PC-3 (cell line): Measurements from ENCODE around the gene IL10. TPM values are rescaled to one million over a fixed set of nuclear protein-coding genes. Genes with fewer than 3 reads are reported as not detected.

Experiments
- ATAC-seq: fragments of 200-7000 bp; cut with Tn5 transposase; 2 replicates; pipeline ENCODE4 v1.9.1; 2020; ENCODE audit warnings: mild to moderate bottlenecking, moderate library complexity
- BruUV-seq: library from RNA; stranded (reverse); fragments of 400-500 nt; replicated peaks from 2 replicates; lab custom pipeline; 2021; lab: Mats Ljungman, UMichigan
- CTCF ChIA-PET: fragments of 300-600 bp; sonication (Branson Sonifier 250); formaldehyde crosslinking; loops from one replicate; lab custom pipeline; 2022; ENCODE audit warnings: antibody characterized with exemption; lab: Charles Lee
- POLR2A ChIA-PET: fragments of 300-600 bp; sonication (Branson Sonifier 250); formaldehyde crosslinking; loops from one replicate; lab custom pipeline; 2022; ENCODE audit warnings: antibody characterized with exemption; ENCODE audit not compliant: unreplicated experiment; lab: Charles Lee
- DNase-seq: peaks from one replicate; pipeline ENCODE4 v3.0.0-alpha.2; 2015
- H2AFZ ChIP-seq: fragments of 300-600 bp; sonication (generic); 2 replicates; pipeline ENCODE4 v1.6.0; 2016; ENCODE audit warnings: antibody characterized with exemption, low read length
- H3F3A ChIP-seq: fragments of 300-600 bp; sonication (generic); one replicate; pipeline ENCODE4 v1.6.0; 2017; ENCODE audit warnings: antibody characterized with exemption, low read length, control low read depth, mild to moderate bottlenecking; ENCODE audit not compliant: unreplicated experiment
- H3K27ac ChIP-seq: fragments of 300-600 bp; sonication (generic); 2 replicates; pipeline ENCODE4 v1.5.1; 2016; ENCODE audit warnings: mild to moderate bottlenecking, low read length
- H3K27me3 ChIP-seq: fragments of 300-600 bp; sonication (generic); 2 replicates; pipeline ENCODE4 v1.6.1; 2016; ENCODE audit warnings: low read length, mixed read lengths
- H3K36me3 ChIP-seq: fragments of 300-600 bp; sonication (generic); 2 replicates; pipeline ENCODE4 v1.6.1; 2016; ENCODE audit warnings: low read depth, mixed run types, low read length, mixed read lengths
- H3K4me1 ChIP-seq: fragments of 300-600 bp; sonication (generic); 2 replicates; pipeline ENCODE4 v1.5.1; 2016; ENCODE audit warnings: low read length; ENCODE audit not compliant: insufficient read depth
- H3K4me2 ChIP-seq: fragments of 300-600 bp; sonication (generic); 2 replicates; pipeline ENCODE4 v1.6.0; 2016; ENCODE audit warnings: low read length
- H3K4me3 ChIP-seq: fragments of 300-600 bp; sonication (generic); 2 replicates; pipeline ENCODE4 v1.5.1; 2016; ENCODE audit warnings: mild to moderate bottlenecking, low read length, mixed read lengths
- H3K79me2 ChIP-seq: fragments of 300-600 bp; sonication (generic); 2 replicates; pipeline ENCODE4 v1.6.1; 2017; ENCODE audit warnings: low read length, mixed read lengths
- H3K9ac ChIP-seq: fragments of 300-600 bp; sonication (generic); 2 replicates; pipeline ENCODE4 v1.6.0; 2016; ENCODE audit warnings: mild to moderate bottlenecking, low read length
- H3K9me2 ChIP-seq: fragments of 300-600 bp; sonication (generic); replicated peaks from 2 replicates; pipeline ENCODE4 v1.6.1; 2016; ENCODE audit warnings: mixed run types, low read length, mixed read lengths
- H3K9me3 ChIP-seq: fragments of 300-600 bp; sonication (generic); 2 replicates; pipeline ENCODE4 v1.6.1; 2016; ENCODE audit warnings: low read length, mixed read lengths
- H4K20me1 ChIP-seq: fragments of 300-600 bp; sonication (generic); 2 replicates; pipeline ENCODE4 v1.6.1; 2016; ENCODE audit warnings: low read length, mixed read lengths
- EZH2 ChIP-seq: fragments of 300-600 bp; sonication (generic); IDR thresholded peaks from one replicate; pipeline ENCODE4 v1.6.1; 2017; ENCODE audit warnings: antibody characterized with exemption, mild to moderate bottlenecking, low read length; ENCODE audit not compliant: unreplicated experiment
- EZH2phosphoT487 ChIP-seq: fragments of 300-600 bp; sonication (generic); IDR thresholded peaks from 2 replicates; pipeline ENCODE4 v1.6.1; 2018; ENCODE audit warnings: mild to moderate bottlenecking, antibody characterized with exemption, low read length, borderline replicate concordance
- intact Hi-C: fragments of 100-400 bp; cut with micrococcal nuclease; formaldehyde crosslinking; loops from 2 replicates; pipeline ENCODE4 v1.9.0; 2023
- total RNA-seq: library from RNA; depleted of rRNA; stranded (reverse); fragments of >200 nt; gene quantifications from 2 replicates; pipeline ENCODE4 v1.2.3, GENCODE V29; 2014
- TF ChIP-seq, protein P1 (sequence below): fragments of 300-600 bp; sonication (generic); conservative IDR thresholded peaks from 2 replicates; pipeline ENCODE4 v1.5.1; 2017; ENCODE audit warnings: antibody characterized with exemption, low read depth, mild to moderate bottlenecking, low read length

The IL10 gene
- total RNA-seq, 1 experiment from 2014 or later: not detected

DNA sequence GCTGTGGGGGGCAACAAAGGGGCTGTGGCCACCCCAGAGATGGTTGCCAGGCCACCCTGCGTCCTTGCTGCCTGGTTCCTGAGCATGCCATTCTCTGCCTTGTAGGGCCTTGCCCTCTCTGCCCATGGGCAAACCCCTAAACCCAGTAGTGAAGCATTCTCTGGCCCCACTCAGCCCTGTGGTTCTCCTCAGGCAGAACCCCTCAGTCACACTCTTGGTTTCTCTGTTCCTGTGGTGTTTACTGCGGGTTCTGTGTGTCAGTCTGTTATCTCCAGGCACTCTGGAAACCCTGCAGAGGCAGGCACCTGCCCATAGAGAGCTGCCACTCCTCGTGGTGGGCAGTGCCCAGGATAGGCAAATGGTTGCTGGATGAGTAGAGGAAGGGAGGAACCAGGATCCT is 42.8 kb downstream of the IL10 start:
- intact Hi-C loops: loop anchor here (5.0 kb wide), 1 partner anchor 348 kb away; no protein-coding TSS in a partner anchor
- H3K36me3 ChIP-seq: peaks cover 28% of the 10 kb centered on the region; the same call in 1 of the 2 replicates
- no peaks in the 10 kb centered on the region for H3K9me2 ChIP-seq
- no peaks in the 10 kb centered on the region for H3F3A ChIP-seq
- no peaks in the 10 kb centered on the region for H3K9me3 ChIP-seq
- peaks cover 34% of the 10 kb centered on the region for H3K79me2 ChIP-seq
- ATAC-seq (no peak), DNase-seq (no peak)
- POLR2A ChIA-PET: no interaction called here
- H3K4me3 ChIP-seq: no peak overlapping the region
- peaks cover 20% of the 10 kb centered on the region for H4K20me1 ChIP-seq
- H3K27ac ChIP-seq: no peak overlapping the region
- peaks cover 4% of the 10 kb centered on the region for H3K4me1 ChIP-seq
- H3K4me2 ChIP-seq: no peak overlapping the region
- no peak for TF ChIP-seq EZH2phosphoT487
- TF ChIP-seq, protein P1, sequence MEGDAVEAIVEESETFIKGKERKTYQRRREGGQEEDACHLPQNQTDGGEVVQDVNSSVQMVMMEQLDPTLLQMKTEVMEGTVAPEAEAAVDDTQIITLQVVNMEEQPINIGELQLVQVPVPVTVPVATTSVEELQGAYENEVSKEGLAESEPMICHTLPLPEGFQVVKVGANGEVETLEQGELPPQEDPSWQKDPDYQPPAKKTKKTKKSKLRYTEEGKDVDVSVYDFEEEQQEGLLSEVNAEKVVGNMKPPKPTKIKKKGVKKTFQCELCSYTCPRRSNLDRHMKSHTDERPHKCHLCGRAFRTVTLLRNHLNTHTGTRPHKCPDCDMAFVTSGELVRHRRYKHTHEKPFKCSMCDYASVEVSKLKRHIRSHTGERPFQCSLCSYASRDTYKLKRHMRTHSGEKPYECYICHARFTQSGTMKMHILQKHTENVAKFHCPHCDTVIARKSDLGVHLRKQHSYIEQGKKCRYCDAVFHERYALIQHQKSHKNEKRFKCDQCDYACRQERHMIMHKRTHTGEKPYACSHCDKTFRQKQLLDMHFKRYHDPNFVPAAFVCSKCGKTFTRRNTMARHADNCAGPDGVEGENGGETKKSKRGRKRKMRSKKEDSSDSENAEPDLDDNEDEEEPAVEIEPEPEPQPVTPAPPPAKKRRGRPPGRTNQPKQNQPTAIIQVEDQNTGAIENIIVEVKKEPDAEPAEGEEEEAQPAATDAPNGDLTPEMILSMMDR: no peak
- no TSS peak for BruUV-seq
- no peak overlapping the region for H2AFZ ChIP-seq
- no peak overlapping the region for H3K9ac ChIP-seq
- H3K27me3 ChIP-seq: no peaks in the 10 kb centered on the region
- CTCF ChIA-PET: no interaction called here

DNA sequence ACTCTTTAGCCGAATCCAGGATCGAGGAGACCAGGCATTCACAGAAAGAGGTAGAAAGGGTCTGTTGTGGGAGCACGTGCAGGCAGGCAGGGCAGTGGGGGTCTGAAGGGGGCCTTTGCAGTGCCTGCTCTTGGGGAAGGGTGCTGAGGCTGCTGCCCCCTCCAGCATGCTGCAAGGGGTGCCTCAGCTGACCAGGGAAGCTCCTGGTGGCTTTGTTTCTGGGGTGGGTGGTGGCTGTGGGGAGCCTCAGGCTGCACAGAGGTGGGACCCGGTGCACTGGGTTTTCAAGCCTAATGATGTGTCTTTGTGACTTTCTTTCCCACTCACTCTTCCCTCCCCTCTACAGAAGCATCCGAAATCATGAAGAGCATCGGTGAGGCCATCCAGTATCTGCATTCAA is 43.2 kb downstream of the IL10 start:
- ChIA-PET CTCF (no interaction called here), POLR2A (no interaction called here)
- no peak overlapping the region for H3K27ac ChIP-seq

DNA sequence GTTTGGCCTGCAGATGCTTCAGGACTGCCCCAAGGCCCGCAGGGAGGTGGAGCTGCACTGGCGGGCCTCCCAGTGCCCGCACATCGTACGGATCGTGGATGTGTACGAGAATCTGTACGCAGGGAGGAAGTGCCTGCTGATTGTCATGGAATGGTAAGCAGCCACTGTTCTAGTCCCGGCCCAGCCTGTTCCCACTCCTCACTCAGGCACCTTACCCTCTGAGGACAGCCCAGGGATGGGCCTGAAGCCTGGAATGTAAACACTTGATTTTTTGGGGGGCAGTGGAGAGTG is 43.7 kb downstream of the IL10 start:
- Histone ChIP-seq H3K9me2 (no peaks in the 10 kb centered on the region), H3F3A (no peaks in the 10 kb centered on the region), H3K4me1 (peaks cover 13% of the 10 kb centered on the region), H3K4me2 (no peak overlapping the region), H4K20me1 (peaks cover 20% of the 10 kb centered on the region), H3K9me3 (no peaks in the 10 kb centered on the region), H2AFZ (no peak overlapping the region), H3K79me2 (peaks cover 39% of the 10 kb centered on the region), H3K4me3 (no peak overlapping the region), H3K27ac (no peak overlapping the region), H3K36me3 (peaks cover 28% of the 10 kb centered on the region; the same call in 1 of the 2 replicates), H3K27me3 (no peaks in the 10 kb centered on the region), H3K9ac (no peak overlapping the region)
- TF ChIP-seq, protein P1: no peak
- ChIA-PET CTCF (no interaction called here), POLR2A (no interaction called here)
- DNase-seq (no peak), ATAC-seq (no peak)
- intact Hi-C loops: loop anchor here (5.0 kb wide), 1 partner anchor 349 kb away; no protein-coding TSS in a partner anchor
- BruUV-seq: no TSS peak

More for the DNA sequence above, 43.2 kb downstream of the IL10 start:
- H3K36me3 ChIP-seq: peaks cover 28% of the 10 kb centered on the region; the same call in 1 of the 2 replicates
- no TSS peak for BruUV-seq
- H4K20me1 ChIP-seq: peaks cover 20% of the 10 kb centered on the region
- no peak overlapping the region for H3K9ac ChIP-seq
- TF ChIP-seq EZH2 (no peak), EZH2phosphoT487 (no peak)
- TF ChIP-seq, protein P1: no peak
- DNase-seq (no peak), ATAC-seq (no peak)
- no peaks in the 10 kb centered on the region for H3K9me3 ChIP-seq
- H3K4me1 ChIP-seq: peaks cover 9% of the 10 kb centered on the region
- no peaks in the 10 kb centered on the region for H3F3A ChIP-seq
- no peak overlapping the region for H3K4me2 ChIP-seq
- H3K27me3 ChIP-seq: no peaks in the 10 kb centered on the region
- H3K79me2 ChIP-seq: peaks cover 38% of the 10 kb centered on the region
- H3K4me3 ChIP-seq: no peak overlapping the region
- intact Hi-C loops: loop anchor here (5.0 kb wide), 1 partner anchor 348 kb away; no protein-coding TSS in a partner anchor
- H2AFZ ChIP-seq: no peak overlapping the region
- H3K9me2 ChIP-seq: no peaks in the 10 kb centered on the region
